Tongue (tissue), 2 donors: Measurements from ENCODE around the gene IPP. TPM values are rescaled to one million over a fixed set of nuclear protein-coding genes. Genes with fewer than 3 reads are reported as not detected.
"Not testable (repeated sequence)": the region's sequence is repeated elsewhere in the genome, so short reads cannot be mapped to it uniquely, and the experiment has no call there.

Source experiments
- DNase-seq: peaks from one replicate; pipeline ENCODE4 v3.0.0-alpha.2; 2015
- total RNA-seq: library from RNA; depleted of rRNA; stranded (reverse); fragments of >200 nt; gene quantifications from one replicate; pipeline ENCODE4 v1.2.3, GENCODE V29; 2014

The IPP gene
- total RNA-seq, 1 donor from 2014 or later: 16.6 TPM

DNA sequence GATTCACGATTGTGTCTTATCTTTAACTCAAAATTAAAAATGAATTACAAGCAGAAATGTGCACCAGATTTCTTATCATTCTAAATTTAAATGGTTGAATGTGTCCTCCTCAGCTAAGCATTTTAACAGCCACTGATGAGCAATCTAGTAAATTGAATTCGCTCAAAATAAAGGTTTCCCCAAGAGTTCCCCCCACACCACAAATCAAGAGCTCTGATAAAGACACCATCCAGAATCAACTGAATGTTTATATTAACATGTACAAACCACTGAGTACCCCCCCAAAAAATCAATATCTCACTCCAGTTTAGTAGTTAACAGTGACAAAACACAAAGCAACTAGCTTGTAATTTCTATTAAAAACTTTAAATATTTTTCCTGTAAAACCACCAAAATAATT is 66.1 kb downstream of the IPP start:
- DNase-seq: no peak

DNA sequence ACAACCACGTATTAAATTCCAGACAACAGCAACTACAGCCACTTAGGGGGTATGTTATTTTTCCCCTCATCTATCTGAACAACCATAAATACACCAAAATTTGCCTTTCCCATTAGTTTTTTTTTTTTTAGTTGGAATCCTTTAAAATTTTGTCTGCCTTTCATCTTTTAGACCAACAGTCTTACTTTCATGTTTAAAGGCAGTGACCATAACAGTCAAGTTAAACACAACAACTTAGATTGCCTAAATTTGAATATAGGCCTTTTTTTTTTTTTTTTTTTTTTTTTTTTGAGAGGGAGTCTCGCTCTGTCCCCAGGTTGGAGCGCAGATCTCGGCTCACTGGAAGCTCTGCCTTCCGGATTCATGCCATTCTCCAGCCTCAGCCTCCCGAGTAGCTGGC is 67.5 kb downstream of the IPP start:
- DNase-seq: no peak

DNA sequence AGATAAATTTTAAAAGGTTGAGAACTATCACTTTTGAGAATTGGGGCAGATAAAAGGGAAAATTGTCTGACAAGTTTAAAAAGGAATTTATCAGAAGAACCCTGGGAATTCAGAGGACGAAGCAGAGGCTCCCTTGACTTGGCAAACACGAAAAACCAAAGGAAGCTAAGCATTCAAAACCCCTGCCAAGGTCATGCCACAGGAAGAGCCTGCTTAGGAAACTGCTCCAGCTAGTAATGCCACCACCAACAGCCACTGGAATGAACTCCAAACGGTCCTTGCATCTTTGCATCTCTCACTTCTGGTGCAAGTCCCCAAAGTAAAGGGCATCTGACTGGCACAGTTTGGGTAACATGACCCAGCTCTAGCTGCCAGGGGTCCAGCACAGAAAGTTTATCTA is 71.3 kb downstream of the IPP start:
- peak; percentile 7 for DNase-seq

DNA sequence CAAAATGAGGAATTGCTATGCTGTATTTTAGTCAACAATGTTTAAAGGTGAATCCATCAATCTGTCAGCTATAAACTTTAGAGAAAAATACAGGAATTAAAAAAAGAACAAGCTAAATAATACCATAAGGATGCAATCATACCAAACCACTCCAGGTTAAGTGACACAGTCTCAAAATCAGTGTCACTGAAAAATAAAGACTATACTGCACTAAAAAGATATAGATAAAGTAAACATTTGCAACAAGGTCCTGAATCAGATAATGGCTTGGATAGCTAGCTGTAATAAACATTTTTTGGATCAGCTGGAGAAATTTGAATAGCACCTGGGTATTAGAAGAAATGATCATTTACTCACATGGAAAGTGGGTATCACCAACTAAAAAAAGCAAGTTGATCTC is 72.0 kb downstream of the IPP start:
- DNase-seq: no peak

DNA sequence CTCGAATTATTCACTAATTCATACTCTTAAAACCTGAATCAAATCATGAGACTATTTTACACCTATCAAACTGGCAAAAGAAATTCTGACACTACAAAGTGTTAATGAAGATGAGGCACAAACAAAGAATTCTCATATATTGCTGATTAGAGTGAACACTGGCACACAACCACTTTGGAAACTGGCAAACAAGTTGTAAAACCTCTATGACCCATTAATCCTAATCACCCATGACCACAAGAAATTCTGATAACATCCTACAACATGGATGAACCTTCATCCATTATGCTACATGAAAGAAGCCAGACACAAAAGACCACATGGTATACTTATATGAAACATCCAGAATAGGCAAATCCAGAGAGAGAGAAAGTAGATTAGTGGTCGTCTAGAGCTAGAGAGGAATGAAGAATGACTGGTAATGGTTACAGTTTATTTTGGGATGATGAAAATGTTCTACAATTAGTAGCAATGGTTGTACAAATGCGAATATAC is 72.7 kb downstream of the IPP start:
- DNase-seq: no peak

DNA sequence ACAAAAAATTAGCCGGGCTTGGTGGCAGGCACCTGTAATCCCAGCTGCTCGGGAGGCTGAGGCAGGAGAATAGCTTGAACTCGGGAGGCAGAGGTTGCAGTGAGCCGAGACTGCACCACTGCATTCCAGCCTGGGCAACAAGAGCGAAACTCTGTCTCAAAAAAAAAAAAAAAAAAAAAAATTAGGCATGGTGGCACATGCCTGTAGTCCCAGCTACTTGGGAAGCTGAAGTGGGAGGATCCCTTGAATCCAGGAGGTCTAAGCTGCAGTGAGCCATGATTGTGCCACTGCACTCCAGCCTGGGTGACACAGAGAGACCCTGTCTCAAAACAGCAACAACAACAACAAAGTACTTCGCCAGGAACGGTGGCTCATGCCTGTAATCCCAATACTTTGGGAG is 73.9 kb downstream of the IPP start:
- DNase-seq: not testable (repeated sequence)

DNA sequence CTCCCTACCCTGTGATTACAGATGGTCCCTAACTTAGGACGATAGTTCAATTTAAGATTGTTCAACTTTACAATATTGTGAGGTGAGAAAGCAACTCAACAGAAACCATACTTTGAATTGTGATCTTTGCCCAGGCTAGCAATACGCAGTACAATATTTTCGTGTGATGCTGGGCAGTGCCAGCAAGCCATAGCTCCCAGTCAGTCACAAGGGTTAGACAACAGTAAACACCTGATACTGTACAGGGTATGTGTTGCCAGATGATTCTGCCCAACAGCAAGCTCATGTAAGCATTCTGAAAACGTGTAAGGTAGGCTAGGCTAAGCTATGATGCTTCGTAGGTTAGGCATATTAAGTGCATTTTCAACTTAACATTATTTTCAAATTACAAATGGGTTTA is 76.0 kb downstream of the IPP start:
- DNase-seq: no peak

DNA sequence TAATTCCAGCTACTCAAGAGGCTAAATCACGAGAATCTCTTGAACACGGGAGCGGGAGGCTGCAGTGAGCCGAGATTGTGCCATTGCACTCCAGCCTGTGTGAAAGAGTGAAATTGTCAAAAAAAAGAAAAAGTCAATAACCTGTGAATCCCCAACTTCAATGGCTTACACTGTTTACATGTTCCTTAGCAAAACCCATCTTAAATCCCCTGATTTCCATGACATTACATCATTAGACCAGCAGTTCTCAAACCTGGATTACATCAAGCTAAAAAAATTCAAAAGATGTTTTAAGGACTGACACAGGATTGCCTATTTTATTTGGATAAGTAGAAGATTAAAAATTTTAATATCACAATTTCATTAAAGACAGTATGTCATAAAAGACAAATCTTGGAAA is 76.5 kb downstream of the IPP start:
- peak; percentile 11 for DNase-seq

DNA sequence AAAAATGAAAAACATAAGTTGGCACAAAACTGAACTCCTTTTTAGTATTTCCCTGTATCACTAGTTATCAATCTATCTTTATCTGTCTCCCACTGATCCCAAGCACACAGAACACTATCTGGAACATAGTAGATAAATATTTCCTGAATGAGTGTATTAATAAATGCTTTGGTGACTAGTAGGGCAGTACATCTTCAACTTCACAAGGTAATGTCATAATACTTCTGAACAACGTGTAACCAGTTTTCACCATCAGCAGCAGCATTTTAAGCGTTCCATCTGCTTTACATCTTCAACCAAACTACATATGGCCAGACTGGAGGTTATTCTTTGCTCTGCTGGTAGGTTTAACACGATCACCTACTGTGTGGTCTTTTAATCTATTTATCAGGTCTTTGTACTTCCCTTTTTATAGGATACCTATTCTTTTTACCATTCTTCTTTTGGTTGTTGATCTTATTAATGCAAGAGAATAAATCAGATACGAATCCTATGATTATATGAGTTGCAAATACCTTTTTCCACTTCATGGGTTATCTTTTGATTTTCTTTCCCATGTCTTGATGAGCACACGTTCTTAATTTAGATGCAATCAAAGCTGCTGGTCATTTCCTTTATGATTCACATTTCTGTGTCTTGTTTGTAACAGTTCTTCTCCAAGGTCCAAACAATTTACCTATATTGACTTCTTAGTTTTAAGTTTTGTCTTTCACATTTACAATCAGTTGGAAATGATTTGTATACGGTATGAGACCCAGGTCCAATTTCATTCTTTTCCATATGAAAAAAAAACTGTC is 80.4 kb downstream of the IPP start:
- no peak for DNase-seq

DNA sequence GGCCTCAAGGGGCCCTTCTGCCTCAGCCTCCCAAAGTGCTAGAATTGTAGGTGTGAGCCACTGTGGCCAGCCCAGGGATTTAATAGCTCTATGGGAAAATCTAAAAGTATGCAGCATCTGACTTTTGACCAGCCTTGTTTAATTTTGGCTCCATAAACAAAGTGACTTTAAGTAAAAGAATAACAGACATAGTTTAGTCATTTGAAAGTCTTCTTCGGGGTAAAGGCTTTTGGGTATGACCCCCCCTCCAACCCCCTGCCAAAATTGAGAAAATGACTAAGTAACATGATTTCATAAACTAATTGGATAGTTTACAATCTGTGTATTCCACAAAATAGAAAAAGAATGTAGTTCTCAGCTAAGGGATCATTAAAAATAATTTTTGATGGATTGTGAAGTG is 81.1 kb downstream of the IPP start:
- DNase-seq: no peak

DNA sequence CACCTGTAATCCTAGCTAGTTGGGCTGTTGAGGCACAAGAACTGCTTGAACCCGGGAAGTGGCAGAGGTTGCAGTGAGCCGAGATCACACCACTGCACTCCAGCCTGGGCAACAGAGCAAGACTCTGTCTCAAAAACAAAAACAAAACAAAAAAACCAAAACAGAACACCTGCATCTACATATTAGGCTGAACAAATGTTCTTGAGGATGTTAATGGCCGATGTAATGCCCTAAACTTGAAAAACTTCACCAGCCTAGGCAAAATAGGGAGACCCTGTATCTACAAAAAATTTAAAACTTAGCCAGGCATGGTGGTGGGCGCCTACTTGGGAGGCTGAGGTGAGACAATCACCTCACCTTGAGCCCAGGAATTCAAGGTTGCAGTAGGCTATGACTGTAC is 81.9 kb downstream of the IPP start:
- DNase-seq: no peak

DNA sequence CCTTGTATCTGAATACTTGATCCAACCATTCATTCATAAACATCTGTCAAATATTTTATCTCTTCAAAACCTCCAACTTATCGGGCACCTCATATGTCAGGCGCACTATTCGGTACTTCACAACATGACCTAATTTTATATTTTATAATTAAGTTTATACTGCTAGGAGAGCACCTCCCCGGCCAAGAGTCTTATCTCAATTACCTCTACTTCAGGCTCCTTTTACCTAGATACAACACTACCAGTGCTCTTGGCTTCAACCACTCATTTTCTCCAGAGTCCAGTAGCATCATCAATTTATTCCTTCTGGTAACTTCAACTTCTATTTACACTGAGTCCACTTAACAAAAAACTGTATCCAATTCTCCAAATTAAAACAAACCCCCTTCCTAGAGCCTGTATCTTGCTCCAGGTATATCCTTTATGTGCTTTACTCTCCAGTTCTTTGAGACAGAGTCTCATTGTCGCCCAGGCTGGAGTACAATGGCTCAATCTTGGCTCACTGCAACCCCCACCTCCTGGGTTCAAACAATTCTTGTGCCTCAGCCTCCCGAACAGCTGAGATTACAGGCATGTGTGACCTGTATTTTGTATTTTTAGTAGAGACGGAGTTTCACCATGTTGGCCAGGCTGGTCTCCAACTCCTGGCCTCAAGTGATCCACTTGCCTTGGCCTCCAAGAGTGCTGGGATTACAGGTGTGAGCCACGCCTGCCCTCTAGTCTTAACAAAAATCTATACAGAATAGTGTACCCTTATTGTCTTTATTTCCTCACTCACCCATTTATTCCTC is 82.9 kb downstream of the IPP start:
- no peak for DNase-seq

DNA sequence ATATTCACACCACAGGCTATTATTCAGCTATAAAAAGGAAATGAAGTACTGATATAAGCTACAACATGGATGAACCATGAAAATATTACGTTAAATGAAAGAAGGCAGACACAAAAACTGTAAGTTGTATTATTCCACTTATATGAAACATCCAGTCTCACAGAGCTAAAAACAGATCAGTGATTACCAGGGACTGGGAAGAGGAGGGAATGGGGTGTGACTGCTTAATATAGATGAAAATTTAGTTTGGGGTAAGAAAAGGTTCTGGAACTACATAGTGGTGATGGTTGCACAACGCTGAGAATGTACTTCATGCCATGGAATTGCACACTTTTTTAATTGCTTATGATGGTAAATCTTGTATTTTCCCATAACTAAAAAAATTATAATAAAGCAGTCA is 83.6 kb downstream of the IPP start:
- DNase-seq: no peak

DNA sequence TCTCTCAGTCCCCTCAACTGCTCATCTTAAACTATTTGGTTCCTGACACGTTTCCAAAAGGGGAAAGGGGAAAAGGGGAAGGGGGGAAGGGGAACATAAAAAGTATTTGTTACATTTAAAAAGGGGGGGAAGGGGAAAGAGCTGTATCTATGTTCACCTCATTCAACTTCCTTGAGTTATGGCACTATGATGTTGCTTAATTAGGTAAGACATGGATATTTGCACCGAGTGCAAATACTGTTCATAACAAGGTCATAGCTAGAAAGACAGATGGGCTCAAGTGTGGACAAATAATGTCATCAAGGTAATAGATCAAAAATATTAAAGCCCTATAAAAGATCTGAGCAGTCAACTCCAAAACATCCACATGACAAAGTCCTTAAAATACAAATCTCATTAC is 90.1 kb downstream of the IPP start:
- DNase-seq: no peak

DNA sequence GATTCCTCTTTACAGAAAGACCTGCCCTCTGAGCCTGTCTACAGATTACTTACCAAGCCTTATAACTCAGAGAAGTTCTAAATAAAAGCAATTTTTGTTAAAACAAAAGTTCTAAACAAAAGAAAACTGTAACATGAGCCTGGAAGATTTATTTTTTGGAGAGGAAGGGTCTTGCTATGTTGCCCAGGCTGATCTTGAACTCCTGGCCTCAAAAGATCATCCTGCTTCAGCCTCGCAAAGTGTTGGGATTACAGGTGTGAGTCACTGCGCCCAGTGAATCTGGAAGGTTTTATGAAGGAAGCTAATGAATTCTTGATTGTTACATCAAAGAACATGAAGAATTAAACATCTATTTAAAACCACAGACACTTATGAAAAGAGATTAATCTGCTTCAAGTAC is 91.2 kb downstream of the IPP start:
- no peak for DNase-seq

DNA sequence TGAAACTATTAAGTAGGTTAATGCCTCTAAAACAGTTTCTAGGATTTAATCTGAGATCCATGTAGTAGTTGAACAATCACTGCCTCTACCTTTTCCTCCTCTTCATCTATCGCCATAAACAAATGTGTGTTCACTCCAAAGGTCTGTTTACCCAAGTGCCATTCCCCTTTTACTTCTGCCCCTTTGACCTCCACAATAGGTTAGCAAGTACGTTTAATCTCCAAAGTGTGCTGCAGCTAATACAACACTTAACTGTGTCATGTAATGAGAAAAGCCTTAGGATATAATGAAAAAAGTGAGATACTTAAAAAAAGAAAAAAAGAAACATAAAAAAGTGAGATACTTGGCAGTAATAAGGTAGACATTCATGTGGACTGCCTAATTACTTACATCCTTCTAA is 92.3 kb downstream of the IPP start:
- no peak for DNase-seq

DNA sequence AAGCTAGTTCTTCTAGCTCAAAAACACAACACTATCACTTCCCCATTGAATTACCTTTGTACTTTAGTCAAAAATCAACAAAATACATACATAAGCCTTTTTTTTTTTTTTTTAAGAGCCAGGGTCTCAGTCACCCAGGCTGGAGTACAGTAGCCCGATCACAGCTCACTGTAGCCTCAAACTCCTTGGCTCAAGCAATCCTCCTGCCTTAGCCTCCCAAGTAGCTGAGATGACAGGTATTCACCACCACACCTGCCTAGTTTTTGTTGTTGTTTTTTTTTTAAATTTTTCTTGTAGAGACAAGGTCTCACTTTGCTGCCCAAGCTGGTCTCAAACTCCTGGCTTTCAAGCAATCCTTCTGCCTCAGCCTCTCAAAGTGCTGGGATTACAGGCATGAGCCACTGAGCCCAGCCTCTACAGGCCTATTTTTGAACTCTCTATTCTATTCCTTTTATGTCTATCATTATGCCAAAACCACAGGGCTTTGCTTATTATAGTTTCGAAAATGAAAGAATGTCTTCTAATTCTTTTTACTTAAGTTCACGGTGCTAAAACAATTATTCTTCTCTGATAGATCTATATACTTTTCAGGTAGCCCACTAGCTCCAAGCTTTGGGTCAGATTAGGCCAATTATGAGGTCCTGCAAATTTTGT is 93.8 kb downstream of the IPP start:
- DNase-seq: no peak

DNA sequence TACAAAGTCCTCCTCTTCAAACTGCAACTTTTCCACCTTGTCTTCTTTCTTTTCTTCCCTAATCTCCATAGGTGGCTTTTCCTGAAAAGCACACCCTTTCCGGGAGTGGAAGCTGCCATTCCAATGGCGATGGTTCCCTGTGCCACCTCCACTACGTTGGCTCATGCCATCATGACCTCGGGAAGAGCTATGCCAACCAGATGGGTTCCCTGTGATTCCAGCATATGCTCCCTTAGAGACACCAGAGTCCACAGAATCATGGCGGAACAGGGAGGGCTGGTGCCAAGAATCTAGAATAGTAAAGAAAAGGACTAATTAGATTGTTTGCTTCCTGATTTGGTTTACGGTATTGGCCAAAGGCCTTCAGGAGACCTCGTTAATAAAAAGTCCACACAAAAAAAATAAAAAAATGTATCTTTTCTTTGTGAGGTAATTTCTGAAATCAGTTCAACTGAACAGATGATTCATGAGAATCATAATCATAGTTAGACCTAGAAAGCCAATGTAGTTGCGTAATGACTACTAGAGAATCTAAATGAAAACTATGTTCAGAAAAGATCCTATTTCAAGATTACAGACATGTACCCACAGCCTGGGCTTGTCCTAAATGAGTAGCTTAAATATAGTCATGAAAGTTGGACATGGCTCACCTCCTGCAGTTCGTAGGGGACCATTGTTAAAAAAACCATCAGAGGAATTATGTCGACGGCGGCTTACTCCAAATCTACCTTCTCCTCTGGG is 95.7 kb downstream of the IPP start:
- no peak for DNase-seq
